Central memory CD4-positive, alpha-beta T cell (primary cell): ENCODE data around the gene CABP1.

Source experiments
- DNase-seq: peaks from one replicate; pipeline ENCODE4 v3.0.0; 2022

The CABP1 gene

DNA sequence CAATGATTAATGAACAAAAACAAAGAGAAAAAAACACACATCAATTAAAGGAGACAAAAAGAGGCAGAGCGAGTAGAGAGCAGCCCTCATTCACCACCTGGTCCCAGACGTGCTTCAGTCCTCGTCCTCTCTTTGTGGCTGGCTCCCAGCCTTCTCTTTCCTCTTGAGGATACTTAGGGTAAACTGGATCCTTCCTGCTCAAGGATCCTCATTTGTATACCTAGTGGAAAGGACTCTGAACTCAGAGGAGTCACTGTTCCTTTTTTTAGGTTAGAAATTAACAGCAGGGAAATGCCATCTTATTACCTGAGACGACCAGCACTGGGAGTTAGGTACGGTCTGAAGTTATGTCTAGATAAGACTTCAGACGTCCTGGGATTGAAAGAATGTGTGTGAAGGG lies 56.2 kb downstream of the CABP1 start:
- no peak for DNase-seq

GRCh38 chr12:120697344-120697743 lies 56.9 kb downstream of the CABP1 start:
- DNase-seq: no peak

GRCh38 chr12:120698665-120699064 lies 58.2 kb downstream of the CABP1 start:
- DNase-seq: no peak

DNA sequence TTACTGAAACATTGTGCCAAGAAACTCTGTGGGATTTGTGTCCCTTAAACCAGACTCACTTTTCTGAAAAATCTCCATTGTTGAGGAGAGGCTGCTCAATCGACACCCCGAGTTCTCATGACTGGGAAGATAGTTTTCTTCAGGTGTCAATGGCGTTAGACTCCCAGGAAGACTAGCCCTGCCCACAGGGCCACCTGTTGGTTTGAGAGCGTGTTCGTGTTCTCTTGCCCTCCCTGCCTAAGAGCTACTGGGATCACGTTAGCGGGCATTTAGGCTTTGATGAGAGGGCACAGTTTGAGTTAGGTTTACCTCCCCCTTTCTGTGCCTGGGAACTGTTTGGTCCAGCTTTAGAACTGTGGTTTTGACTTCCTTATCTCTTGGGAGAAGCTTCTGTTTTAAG lies 59.1 kb downstream of the CABP1 start:
- no peak for DNase-seq

DNA sequence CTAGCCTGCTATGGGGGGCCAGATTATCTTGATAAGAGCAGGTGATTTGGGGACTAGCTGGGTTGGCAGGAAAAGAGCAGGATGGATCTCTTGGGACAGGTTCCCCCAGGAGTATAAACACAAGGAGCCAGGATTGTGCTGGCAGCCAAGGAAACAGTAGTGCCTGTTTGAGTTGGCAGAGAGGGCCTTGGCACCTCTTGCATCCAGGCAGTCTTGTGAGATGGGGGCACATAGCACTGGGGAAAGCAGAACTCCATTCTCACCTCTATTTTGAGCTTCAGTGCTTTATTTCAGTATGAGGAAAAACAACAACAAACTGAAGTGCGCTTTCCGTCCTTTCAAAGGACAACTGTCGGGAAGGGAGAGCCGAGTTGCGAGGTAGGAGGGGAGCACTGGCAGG lies 60.5 kb downstream of the CABP1 start:
- no peak for DNase-seq

DNA sequence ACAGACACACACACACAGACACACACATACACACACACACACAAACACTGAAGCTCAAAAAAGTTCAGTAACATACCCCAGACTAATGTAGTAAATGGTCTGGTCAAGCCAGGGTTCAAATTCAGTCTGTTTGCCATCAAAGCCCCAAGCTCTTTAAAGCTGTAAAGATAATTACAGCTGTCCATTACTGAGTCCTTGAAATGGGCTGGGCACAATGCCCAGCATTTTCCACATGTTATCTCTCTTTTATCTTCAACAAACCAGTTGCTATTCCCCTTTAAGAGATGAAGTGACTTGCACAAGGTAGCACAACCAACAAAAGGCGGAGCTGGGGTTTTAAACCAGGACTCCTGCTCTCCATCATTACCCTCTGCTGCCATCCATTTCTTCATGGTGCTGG lies 62.2 kb downstream of the CABP1 start:
- DNase-seq: no peak

GRCh38 chr12:120703311-120703942 lies 63.0 kb downstream of the CABP1 start:
- no peak for DNase-seq

GRCh38 chr12:120705618-120706017 lies 65.2 kb downstream of the CABP1 start:
- DNase-seq: no peak

DNA sequence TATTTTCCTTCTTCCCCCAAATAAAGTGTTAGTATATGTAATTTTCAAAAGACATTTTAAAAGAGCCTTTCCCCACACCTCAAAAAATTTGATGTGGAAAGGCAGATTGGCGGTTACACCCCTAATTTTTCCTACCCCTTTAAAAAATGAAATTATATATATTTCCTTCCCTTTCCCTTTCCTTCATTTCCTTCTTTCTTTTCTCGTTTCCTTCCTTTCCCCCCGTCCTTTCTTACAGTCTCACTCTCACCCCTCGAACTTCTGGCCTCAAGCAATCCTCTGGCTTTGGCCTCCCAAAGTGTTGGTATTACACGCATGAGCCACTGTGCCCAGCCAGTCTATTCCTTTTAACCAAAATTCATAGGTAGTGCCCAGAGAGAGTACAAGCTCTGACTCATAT lies 65.6 kb downstream of the CABP1 start:
- DNase-seq: no peak

GRCh38 chr12:120708651-120709050 lies 68.2 kb downstream of the CABP1 start:
- no peak for DNase-seq

GRCh38 chr12:120710031-120710804 lies 69.8 kb downstream of the CABP1 start, which contains the start of gene UNC119B:
UNC119B (plus strand) TSS chr12:120710458; CDS start chr12:120710475, 17 bp downstream.
- peak; percentile 67 for DNase-seq

DNA sequence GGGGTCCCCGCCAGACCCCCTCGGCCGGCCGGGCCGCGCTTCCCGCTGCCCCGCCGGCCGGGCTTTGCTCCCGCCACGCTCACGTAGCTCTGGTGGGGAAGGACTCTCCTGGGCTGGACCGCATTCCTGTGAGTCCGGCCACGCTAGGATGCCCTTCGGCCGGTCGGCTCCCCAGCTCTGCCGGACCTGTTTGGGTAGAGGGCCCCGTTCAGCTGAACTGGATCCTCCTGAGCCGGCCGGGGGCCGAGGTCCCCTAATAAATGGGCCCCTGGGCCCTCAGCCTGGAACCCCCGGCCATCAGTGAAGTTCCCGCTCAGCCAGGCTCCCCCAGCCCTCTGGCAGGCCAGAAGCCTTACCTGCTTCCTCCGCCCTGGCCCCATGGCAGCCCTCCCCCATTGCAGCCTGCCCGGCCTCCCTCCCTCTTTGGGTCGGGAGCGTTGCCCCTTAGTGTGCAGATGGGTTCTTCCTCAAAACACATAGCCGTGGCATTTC lies 70.4 kb downstream of the CABP1 start:
- DNase-seq: peak; percentile 20

DNA sequence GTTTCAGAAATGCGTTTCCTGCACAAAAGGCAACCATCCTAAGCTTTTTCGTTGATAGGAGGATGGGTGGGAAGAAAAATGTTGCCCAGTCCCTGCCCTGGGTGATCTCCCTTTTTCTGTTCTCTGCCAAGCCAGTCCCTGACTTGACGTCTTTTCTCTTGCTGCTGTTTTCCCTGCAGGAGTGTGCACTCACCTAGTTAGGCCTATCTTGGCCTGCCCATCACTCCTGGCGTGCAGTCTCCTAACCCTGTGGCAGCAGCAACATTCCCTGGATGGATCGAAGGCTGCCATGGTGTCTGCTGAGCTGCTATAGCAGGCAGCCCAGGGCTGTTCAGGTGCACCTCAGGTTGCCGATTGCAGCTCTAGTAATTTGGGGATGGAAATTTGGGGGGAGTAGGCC lies 71.0 kb downstream of the CABP1 start:
- DNase-seq: no peak

- DNase-seq: no peak
These were observed 72.2 kb downstream of the CABP1 start for GRCh38 chr12:120712610-120713009.

DNA sequence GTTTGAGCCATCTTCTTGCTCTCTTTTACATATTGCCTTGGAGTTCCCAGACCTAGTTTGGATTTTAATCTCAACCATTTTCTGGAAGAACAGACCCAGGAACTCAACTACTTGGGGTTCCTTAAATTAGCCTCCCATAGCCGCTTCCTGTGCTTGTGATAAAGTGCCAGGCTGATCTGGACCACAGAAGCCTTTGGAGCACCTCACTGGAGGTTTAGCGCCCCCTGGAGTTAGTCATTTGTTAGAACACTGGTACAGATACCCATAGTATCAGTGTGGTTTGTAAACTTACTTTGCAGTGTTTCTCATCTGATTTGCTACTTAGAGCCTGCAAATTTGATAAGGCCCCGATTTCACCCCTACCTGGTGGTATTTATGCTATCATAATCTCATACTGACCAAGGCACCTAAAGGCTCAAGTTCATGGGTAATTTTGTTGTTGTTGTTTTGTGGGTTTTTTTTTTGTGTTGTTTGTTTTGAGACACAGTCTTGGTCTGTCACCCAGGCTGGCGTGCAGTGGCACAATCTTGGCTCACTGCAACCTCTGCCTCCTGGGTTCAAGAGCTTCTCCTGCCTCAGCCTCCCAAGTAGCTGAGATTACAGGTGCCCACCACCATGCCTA lies 73.5 kb downstream of the CABP1 start:
- peak; percentile 76 for DNase-seq
